ENCODE results near the gene SYT9. TPM values are rescaled to one million over a fixed set of nuclear protein-coding genes. Genes with fewer than 3 reads are reported as not detected.

The SYT9 gene
- total RNA-seq, 1 donor from 2014 or later, result 0.16 TPM

Small RNA genes within 50 kb of the gene (microRNA-seq; reads per million reads assigned to microRNA genes)
- not detected for gene MIR302E

Other genes starting within 250 kb of the SYT9 start
- gene ZNF214, start 231.6 kb upstream of the SYT9 start, total RNA-seq, result 0.93 and 0.94 TPM in 2 replicates
- gene NLRP14, start 231.4 kb upstream of the SYT9 start, total RNA-seq, result not detected in 2 replicates
- gene RBMXL2, start 162.9 kb upstream of the SYT9 start, total RNA-seq, result not detected in 2 replicates
- gene OLFML1, start 233.6 kb downstream of the SYT9 start, total RNA-seq, result not detected in 2 replicates

Measured in astrocyte (in vitro differentiated cells and primary cell).